ENCODE data around the gene CCDC188. TPM values are rescaled to one million over a fixed set of nuclear protein-coding genes. Genes with fewer than 3 reads are reported as not detected.

The CCDC188 gene
- total RNA-seq, 1 experiment from 2014 or later = not detected

DNA sequence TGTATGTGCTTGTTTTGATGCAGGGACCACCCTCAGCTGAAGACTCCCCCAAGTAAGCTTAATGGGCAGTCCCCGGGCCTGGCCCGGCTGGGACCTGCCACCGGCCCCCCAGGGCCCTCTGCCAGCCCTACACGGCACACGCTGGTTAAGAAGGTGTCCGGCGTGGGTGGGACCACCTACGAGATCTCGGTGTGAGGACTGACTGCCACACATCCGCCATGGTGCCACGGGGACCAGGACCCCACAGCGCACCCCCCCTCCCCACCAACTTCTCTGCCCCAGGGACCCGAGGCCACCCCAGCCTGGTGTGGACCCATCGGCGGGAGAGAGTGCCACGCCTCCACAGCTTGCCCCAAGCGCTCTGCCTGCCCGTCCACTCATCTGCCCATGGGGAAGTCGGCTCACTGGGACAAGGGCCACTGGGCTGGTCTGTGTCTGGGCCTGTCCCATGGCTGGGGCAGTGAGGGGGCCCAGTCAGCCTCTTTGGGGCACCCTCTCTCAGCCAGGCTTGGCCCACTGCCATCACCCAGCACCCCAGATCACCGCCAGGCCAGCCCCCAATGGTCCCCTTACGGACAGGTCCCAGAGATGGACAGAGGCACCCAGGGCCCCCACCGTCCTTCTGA lies 5.5 kb downstream of the CCDC188 start:
- Histone ChIP-seq H3K56ac (ENCODE audit: insufficient read length, low read depth, low read length) (no peak overlapping the region), H3K18ac (ENCODE audit: insufficient read length, low read depth, low read length) (no peak overlapping the region), H3K9me3 (ENCODE audit: control insufficient read depth, low read depth, low read length) (no peaks in the 10 kb centered on the region), H4K91ac (ENCODE audit: insufficient read length, low read depth, low read length) (no peak overlapping the region), H3K27ac (ENCODE audit: insufficient read length, low read depth, low read length) (no peak overlapping the region), H3K14ac (ENCODE audit: insufficient read depth, low read length) (no peak overlapping the region), H3T11ph (ENCODE audit: low read length) (no peak overlapping the region), H2AK5ac (ENCODE audit: insufficient read length, low read length) (no peak overlapping the region), H3K9ac (ENCODE audit: extremely low read depth, insufficient read length, low read length) (no peak overlapping the region), H3K23me2 (ENCODE audit: insufficient read length, low read depth, low read length, poor library complexity, severe bottlenecking) (no peaks in the 10 kb centered on the region), H2BK12ac (ENCODE audit: insufficient read length, low read depth, low read length) (no peak overlapping the region), H3K4me1 (ENCODE audit: insufficient read depth, low read length) (no peaks in the 10 kb centered on the region), H2BK120ac (ENCODE audit: low read depth, low read length, poor library complexity, severe bottlenecking) (no peak overlapping the region), H2BK15ac (ENCODE audit: low read depth, low read length) (no peak overlapping the region), H3K79me1 (ENCODE audit: insufficient read depth, low read depth, low read length, poor library complexity, severe bottlenecking) (no peaks in the 10 kb centered on the region), H4K20me1 (ENCODE audit: control insufficient read depth, insufficient read depth, insufficient read length) (no peaks in the 10 kb centered on the region), H3K4me2 (ENCODE audit: insufficient read depth, insufficient read length, low read length) (no peak overlapping the region), H3K4ac (ENCODE audit: low read depth, low read length) (no peak overlapping the region), H3K27me3 (ENCODE audit: insufficient read depth, low read length) (no peaks in the 10 kb centered on the region), H4K5ac (ENCODE audit: insufficient read length, low read depth, low read length) (no peak overlapping the region), H2AFZ (ENCODE audit: low read length) (no peak overlapping the region), H4K8ac (replicated peaks; ENCODE audit: insufficient read length, low read depth, low read length) (no peak overlapping the region), H2BK20ac (ENCODE audit: low read depth, low read length, poor library complexity, severe bottlenecking) (no peak overlapping the region), H2BK5ac (ENCODE audit: insufficient read length, low read length) (no peak overlapping the region), H3K23ac (ENCODE audit: insufficient read length, low read depth, low read length) (no peak overlapping the region), H3K79me2 (ENCODE audit: insufficient read depth, low read length) (no peaks in the 10 kb centered on the region)
- Mint-ChIP-seq H3K36me3 (ENCODE audit: insufficient read depth in 1 of 3, low read depth in 3 of 3) (no peaks in the 10 kb centered on the region; a peak in 1 of 7 replicates), H3K27me3 (ENCODE audit: low read depth) (no peaks in the 10 kb centered on the region), H3K27ac (no peak overlapping the region), H3K4me3 (no peak overlapping the region), H3K9me3 (no peaks in the 10 kb centered on the region), H3K4me1 (no peaks in the 10 kb centered on the region)
- no peak for DNase-seq
- TF ChIP-seq CTCF (conservative IDR thresholded peaks at IDR 0.05) = no peak
- WGBS (ENCODE audit: extremely low coverage, insufficient read length, low lambda C conversion rate) = no CpG with 5 or more reads among the region's 22 CpGs

Data from H9 (cell line).